ENCODE results near the gene ERCC2. TPM values are rescaled to one million over a fixed set of nuclear protein-coding genes. Genes with fewer than 3 reads are reported as not detected.
A peak's percentile ranks its signal among the peaks of the same experiment; 100 is the strongest.

Gene ERCC2
- total RNA-seq, 1 experiment from 2014 or later = 102 TPM

- ATAC-seq (peak; percentile 60), DNase-seq (ENCODE audit: low spot score) (peak; percentile 41)
- H3K4me3 Mint-ChIP-seq = no peak overlapping the region
- no peaks in the 10 kb centered on the region for H3K9me3 Mint-ChIP-seq
- H3K27me3 Mint-ChIP-seq (ENCODE audit: low read depth) = peaks cover 15% of the 10 kb centered on the region
- TF ChIP-seq TCF7 (CRISPR knock-in tag; IDR thresholded peaks at IDR 0.05; ENCODE audit: low read depth) (no peak), KAT7 (CRISPR knock-in tag; IDR thresholded peaks at IDR 0.05; ENCODE audit: borderline replicate concordance) (no peak), ZNF121 (CRISPR knock-in tag; IDR thresholded peaks at IDR 0.05) (0 out of 2 replicates have a peak, but pooled peaks have one; percentile 4)
- POLR2A ChIA-PET = interaction anchor here (0.7 kb wide), 1 partner anchor 61 kb away, joined by 3 read pairs; no protein-coding TSS in a partner anchor
- peaks cover 2% of the 10 kb centered on the region; the same call in 1 of the 2 replicates for H3K4me1 Mint-ChIP-seq
- H3K27ac Mint-ChIP-seq = no peak overlapping the region
- CTCF ChIA-PET = no interaction called here
- no peaks in the 10 kb centered on the region for H3K36me3 Mint-ChIP-seq
Observed at GRCh38 chr19:45340899-45341453, 29.4 kb downstream of the ERCC2 start.

- no peaks in the 10 kb centered on the region for H3K36me3 Mint-ChIP-seq
- no peak within 1 kb of the TSS for H3K27ac Mint-ChIP-seq
- ATAC-seq (peak; percentile 55), DNase-seq (ENCODE audit: low spot score) (peak; percentile 66)
- peaks cover 15% of the 10 kb centered on the region for H3K27me3 Mint-ChIP-seq (ENCODE audit: low read depth)
- ChIA-PET POLR2A (interaction anchor here (0.7 kb wide), 1 partner anchor 62 kb away, joined by 3 read pairs; no protein-coding TSS in a partner anchor), CTCF (interaction anchor here (0.7 kb wide), 1 partner anchor 153 kb away, joined by 3 read pairs; no protein-coding TSS in a partner anchor)
- no peaks in the 10 kb centered on the region for H3K9me3 Mint-ChIP-seq
- TF ChIP-seq ZNF423 (CRISPR knock-in tag; IDR thresholded peaks at IDR 0.05) (peak; percentile 24; the same call in 1 of the 2 replicates), SP1 (CRISPR knock-in tag; conservative IDR thresholded peaks at IDR 0.05) (peak; percentile 85), E2F5 (CRISPR knock-in tag; IDR thresholded peaks at IDR 0.05) (0 out of 2 replicates have a peak, but pooled peaks have one; percentile 41), ATF6 (CRISPR knock-in tag; IDR thresholded peaks at IDR 0.05) (no peak), TP53 (CRISPR knock-in tag; IDR thresholded peaks at IDR 0.05) (no peak), ZNF281 (CRISPR knock-in tag; IDR thresholded peaks at IDR 0.05) (no peak), ZNF138 (CRISPR knock-in tag; conservative IDR thresholded peaks at IDR 0.05) (no peak), GRHL2 (CRISPR knock-in tag; IDR thresholded peaks at IDR 0.05; ENCODE audit: insufficient replicate concordance, severe bottlenecking) (no peak), HMGXB4 (CRISPR knock-in tag; IDR thresholded peaks at IDR 0.05) (0 out of 2 replicates have a peak, but pooled peaks have one; percentile 39)
- H3K4me1 Mint-ChIP-seq = peaks cover 2% of the 10 kb centered on the region; the same call in 1 of the 2 replicates
- H3K4me3 Mint-ChIP-seq = peak within 1 kb of the TSS; percentile 63
Observed at GRCh38 chr19:45340232-45340898, 30.0 kb downstream of the ERCC2 start, which contains the start of gene KLC3. KLC3 (plus strand) TSS chr19:45340750; CDS start chr19:45345542, 4,792 bp downstream.

GRCh38 chr19:45339629-45340028 is 30.7 kb downstream of the ERCC2 start:
- Mint-ChIP-seq H3K27ac (no peak overlapping the region), H3K36me3 (no peaks in the 10 kb centered on the region), H3K4me3 (no peak overlapping the region; the same call in 1 of the 2 replicates), H3K27me3 (ENCODE audit: low read depth) (peaks cover 15% of the 10 kb centered on the region), H3K9me3 (no peaks in the 10 kb centered on the region), H3K4me1 (peaks cover 2% of the 10 kb centered on the region; the same call in 1 of the 2 replicates)
- DNase-seq (ENCODE audit: low spot score) (no peak), ATAC-seq (no peak)
- ChIA-PET CTCF (interaction anchor here (0.7 to 2.4 kb wide), 7 partner anchors 91 to 280 kb away, joined by 3 to 12 read pairs (median 4); partner anchors contain the start of genes BLOC1S3 and TRAPPC6A), POLR2A (no interaction called here)
- TF ChIP-seq TCF7 (CRISPR knock-in tag; IDR thresholded peaks at IDR 0.05; ENCODE audit: low read depth) (no peak), PRRX2 (CRISPR knock-in tag; IDR thresholded peaks at IDR 0.05) (no peak), NR3C1 (CRISPR knock-in tag; conservative IDR thresholded peaks at IDR 0.05; ENCODE audit: low read depth) (no peak), ZNF219 (CRISPR knock-in tag; IDR thresholded peaks at IDR 0.05; ENCODE audit: borderline replicate concordance) (no peak), SMAD4 (CRISPR knock-in tag; IDR thresholded peaks at IDR 0.05) (no peak), ETV6 (CRISPR knock-in tag; IDR thresholded peaks at IDR 0.05) (no peak), ERG (CRISPR knock-in tag; IDR thresholded peaks at IDR 0.05) (no peak), IRF2 (CRISPR knock-in tag; IDR thresholded peaks at IDR 0.05; ENCODE audit: borderline replicate concordance, low read depth) (no peak)
